GM18907 (cell line): Measurements from ENCODE around the gene SMCO2.

Experiments
- ATAC-seq: cut with Tn5 transposase; IDR thresholded peaks from one replicate; pipeline ENCODE4 v1.9.1; 2021; ENCODE audit warnings: mild to moderate bottlenecking, moderate library complexity; ENCODE audit not compliant: unreplicated experiment

SMCO2 gene

GRCh38 chr12:27446436-27446835, at the start of gene SMCO2:
SMCO2 (plus strand) TSS chr12:27446736; CDS start chr12:27470632, 23,896 bp downstream.
- ATAC-seq: no peak

- no peak for ATAC-seq
Measured at GRCh38 chr12:27398466-27398865, 48.1 kb upstream of the SMCO2 start.

- no peak for ATAC-seq
Measured at GRCh38 chr12:27399074-27399473, 47.5 kb upstream of the SMCO2 start.

- no peak for ATAC-seq
Measured at GRCh38 chr12:27400856-27401354, 45.6 kb upstream of the SMCO2 start.

- ATAC-seq: no peak
Measured at GRCh38 chr12:27412047-27412446, 34.5 kb upstream of the SMCO2 start.

- no peak for ATAC-seq
Measured at GRCh38 chr12:27422697-27423096, 23.8 kb upstream of the SMCO2 start.

- ATAC-seq: no peak
Measured at GRCh38 chr12:27424631-27425230, 21.8 kb upstream of the SMCO2 start.

- ATAC-seq: no peak
Measured at GRCh38 chr12:27425306-27425705, 21.2 kb upstream of the SMCO2 start.

- ATAC-seq: no peak
Measured at GRCh38 chr12:27426743-27427487, 19.6 kb upstream of the SMCO2 start.

GRCh38 chr12:27427824-27428223, 18.7 kb upstream of the SMCO2 start:
- no peak for ATAC-seq

GRCh38 chr12:27428466-27428865, 18.1 kb upstream of the SMCO2 start:
- ATAC-seq: no peak

GRCh38 chr12:27429606-27430005, 16.9 kb upstream of the SMCO2 start:
- no peak for ATAC-seq

GRCh38 chr12:27431185-27431584, 15.4 kb upstream of the SMCO2 start:
- ATAC-seq: no peak

- ATAC-seq: no peak
Measured at GRCh38 chr12:27434673-27435565, 11.6 kb upstream of the SMCO2 start.

GRCh38 chr12:27436029-27436428, 10.5 kb upstream of the SMCO2 start:
- no peak for ATAC-seq

GRCh38 chr12:27436768-27437167, 9.8 kb upstream of the SMCO2 start:
- ATAC-seq: no peak

- no peak for ATAC-seq
Measured at GRCh38 chr12:27437839-27438238, 8.7 kb upstream of the SMCO2 start.

- ATAC-seq: no peak
Measured at GRCh38 chr12:27447761-27448160, 1.2 kb downstream of the SMCO2 start.

- no peak for ATAC-seq
Measured at GRCh38 chr12:27449026-27449425, 2.5 kb downstream of the SMCO2 start.

GRCh38 chr12:27449893-27450534, 3.5 kb downstream of the SMCO2 start:
- ATAC-seq: no peak
